Measurements from ENCODE around the gene UNK. TPM values are rescaled to one million over a fixed set of nuclear protein-coding genes. Genes with fewer than 3 reads are reported as not detected.

UNK gene
- total and polyA plus RNA-seq, 7 donors: 12.7 to 29.6 (median 23.5) TPM

- intact Hi-C loops (cut with DNase I): no loop called here
- DNase-seq: no peak
- no peaks in the 10 kb centered on the region for H3K9me3 ChIP-seq
- WGBS, 2 donors: 88 to 90% methylated on average over 25 of the region's 25 CpGs
- no peak for TF ChIP-seq EP300 (IDR thresholded peaks at IDR 0.05)
- no peak for TF ChIP-seq POLR2AphosphoS5 (IDR thresholded peaks at IDR 0.05)
- no peak for TF ChIP-seq POLR2A (IDR thresholded peaks at IDR 0.05)
- no peak for TF ChIP-seq CTCF (IDR thresholded peaks at IDR 0.05)
- H3K4me1 ChIP-seq: no peaks in the 10 kb centered on the region
- no peaks in the 10 kb centered on the region for H3K27me3 ChIP-seq
- H3K36me3 ChIP-seq: no peaks in the 10 kb centered on the region
- no peak overlapping the region for H3K4me3 ChIP-seq
- no peak overlapping the region for H3K27ac ChIP-seq
Measured at GRCh38 chr17:75742337-75742736, 42.3 kb upstream of the UNK start.

GRCh38 chr17:75743625-75744206, 40.9 kb upstream of the UNK start:
- H3K9me3 ChIP-seq: no peaks in the 10 kb centered on the region
- H3K27me3 ChIP-seq: no peaks in the 10 kb centered on the region
- no peak overlapping the region for H3K27ac ChIP-seq
- 94% methylated on average over 25 of the region's 25 CpGs for WGBS, 2 donors
- H3K36me3 ChIP-seq: no peaks in the 10 kb centered on the region
- intact Hi-C loops (cut with DNase I): no loop called here
- peaks cover 0 to 7% (median 2%) of the 10 kb centered on the region in 4 donors for H3K4me1 ChIP-seq
- H3K4me3 ChIP-seq: no peak overlapping the region
- no peak for TF ChIP-seq POLR2AphosphoS5 (IDR thresholded peaks at IDR 0.05)
- TF ChIP-seq EP300 (IDR thresholded peaks at IDR 0.05): no peak
- no peak for TF ChIP-seq CTCF (IDR thresholded peaks at IDR 0.05)
- no peak for TF ChIP-seq POLR2A (IDR thresholded peaks at IDR 0.05)
- DNase-seq: no peak

- Histone ChIP-seq H3K9me3 (no peaks in the 10 kb centered on the region), H3K4me3 (no peak overlapping the region), H3K36me3 (no peaks in the 10 kb centered on the region), H3K4me1 (peaks cover 0 to 23% (median 12%) of the 10 kb centered on the region in 4 donors), H3K27me3 (no peaks in the 10 kb centered on the region), H3K27ac (no peak overlapping the region)
- 85 to 92% methylated on average over 9 of the region's 9 CpGs for WGBS, 2 donors
- no peak for DNase-seq
- intact Hi-C loops (cut with DNase I): loop anchor here (1.0 to 5.0 kb wide), 4 partner anchors 36 to 321 kb away; partner anchors contain the start of genes RECQL5, SAP30BP and SMIM5
- TF ChIP-seq EP300 (IDR thresholded peaks at IDR 0.05): no peak
Measured at GRCh38 chr17:75748706-75749105, 35.9 kb upstream of the UNK start.

- peak; percentile 94 for DNase-seq
- Histone ChIP-seq H3K4me1 (peaks cover 0 to 33% (median 22%) of the 10 kb centered on the region in 4 donors), H3K27me3 (no peaks in the 10 kb centered on the region), H3K9me3 (no peaks in the 10 kb centered on the region), H3K36me3 (no peaks in the 10 kb centered on the region), H3K27ac (peak overlapping the region in 2 of 4 donors; percentile 11 to 26), H3K4me3 (peak overlapping the region in 1 of 4 donors; percentile 24)
- TF ChIP-seq POLR2AphosphoS5 (IDR thresholded peaks at IDR 0.05) (no peak), POLR2A (IDR thresholded peaks at IDR 0.05) (no peak), CTCF (IDR thresholded peaks at IDR 0.05) (peak; percentile 90 to 95 (median 91)), EP300 (IDR thresholded peaks at IDR 0.05) (no peak)
- 27 to 41% methylated on average over 20 of the region's 20 CpGs for WGBS, 2 donors
- intact Hi-C loops (cut with DNase I): loop anchor here (1.0 to 5.0 kb wide), 4 partner anchors 37 to 322 kb away; partner anchors contain the start of genes RECQL5, SAP30BP and SMIM5
Measured at GRCh38 chr17:75749545-75750389, 34.8 kb upstream of the UNK start.

Data from sigmoid colon (tissue), 7 donors.